Measurements from ENCODE around the gene F2RL1. TPM values are rescaled to one million over a fixed set of nuclear protein-coding genes. Genes with fewer than 3 reads are reported as not detected.

F2RL1 gene
- total RNA-seq, 1 donor from 2014 or later = 0.42 TPM

- TF ChIP-seq CTCF (IDR thresholded peaks at IDR 0.05; ENCODE audit: partially characterized antibody, unreplicated experiment) = no peak
- Mint-ChIP-seq H3K4me1 (ENCODE audit: low read depth, unreplicated experiment) (no peaks in the 10 kb centered on the region), H3K4me3 (ENCODE audit: unreplicated experiment) (no peak overlapping the region), H3K27me3 (ENCODE audit: unreplicated experiment) (no peaks in the 10 kb centered on the region), H3K27ac (ENCODE audit: unreplicated experiment) (no peak overlapping the region), H3K36me3 (ENCODE audit: unreplicated experiment) (no peaks in the 10 kb centered on the region), H3K9me3 (ENCODE audit: unreplicated experiment) (peaks cover 2% of the 10 kb centered on the region)
- no peak for DNase-seq
Observed at GRCh38 chr5:76831110-76831452, 12.3 kb downstream of the F2RL1 start.

- TF ChIP-seq CTCF (IDR thresholded peaks at IDR 0.05; ENCODE audit: partially characterized antibody, unreplicated experiment) = no peak
- H3K27me3 Mint-ChIP-seq (ENCODE audit: unreplicated experiment) = no peaks in the 10 kb centered on the region
- H3K27ac Mint-ChIP-seq (ENCODE audit: unreplicated experiment) = no peak overlapping the region
- no peak for DNase-seq
- H3K4me3 Mint-ChIP-seq (ENCODE audit: unreplicated experiment) = no peak overlapping the region
- no peaks in the 10 kb centered on the region for H3K4me1 Mint-ChIP-seq (ENCODE audit: low read depth, unreplicated experiment)
- H3K9me3 Mint-ChIP-seq (ENCODE audit: unreplicated experiment) = peaks cover 2% of the 10 kb centered on the region
- H3K36me3 Mint-ChIP-seq (ENCODE audit: unreplicated experiment) = no peaks in the 10 kb centered on the region
Observed at GRCh38 chr5:76836181-76836580, 17.4 kb downstream of the F2RL1 start.

GRCh38 chr5:76836585-76836984 is 17.8 kb downstream of the F2RL1 start:
- Mint-ChIP-seq H3K4me3 (ENCODE audit: unreplicated experiment) (no peak overlapping the region), H3K9me3 (ENCODE audit: unreplicated experiment) (peaks cover 2% of the 10 kb centered on the region), H3K36me3 (ENCODE audit: unreplicated experiment) (no peaks in the 10 kb centered on the region), H3K4me1 (ENCODE audit: low read depth, unreplicated experiment) (no peaks in the 10 kb centered on the region), H3K27ac (ENCODE audit: unreplicated experiment) (no peak overlapping the region), H3K27me3 (ENCODE audit: unreplicated experiment) (no peaks in the 10 kb centered on the region)
- no peak for DNase-seq
- TF ChIP-seq CTCF (IDR thresholded peaks at IDR 0.05; ENCODE audit: partially characterized antibody, unreplicated experiment) = no peak

- TF ChIP-seq CTCF (IDR thresholded peaks at IDR 0.05; ENCODE audit: partially characterized antibody, unreplicated experiment) = no peak
- Mint-ChIP-seq H3K4me3 (ENCODE audit: unreplicated experiment) (no peak overlapping the region), H3K27me3 (ENCODE audit: unreplicated experiment) (no peaks in the 10 kb centered on the region), H3K27ac (ENCODE audit: unreplicated experiment) (no peak overlapping the region), H3K36me3 (ENCODE audit: unreplicated experiment) (no peaks in the 10 kb centered on the region), H3K4me1 (ENCODE audit: low read depth, unreplicated experiment) (no peaks in the 10 kb centered on the region), H3K9me3 (ENCODE audit: unreplicated experiment) (peaks cover 2% of the 10 kb centered on the region)
- DNase-seq = no peak
Observed at GRCh38 chr5:76838481-76839261, 19.8 kb downstream of the F2RL1 start.

GRCh38 chr5:76841361-76841760 is 22.5 kb downstream of the F2RL1 start:
- Mint-ChIP-seq H3K4me1 (ENCODE audit: low read depth, unreplicated experiment) (no peaks in the 10 kb centered on the region), H3K27ac (ENCODE audit: unreplicated experiment) (no peak overlapping the region), H3K9me3 (ENCODE audit: unreplicated experiment) (peaks cover 2% of the 10 kb centered on the region), H3K36me3 (ENCODE audit: unreplicated experiment) (peaks cover 4% of the 10 kb centered on the region), H3K27me3 (ENCODE audit: unreplicated experiment) (no peaks in the 10 kb centered on the region), H3K4me3 (ENCODE audit: unreplicated experiment) (no peak overlapping the region)
- DNase-seq = no peak
- no peak for TF ChIP-seq CTCF (IDR thresholded peaks at IDR 0.05; ENCODE audit: partially characterized antibody, unreplicated experiment)
